Adrenal gland (tissue), 12 donors: ENCODE data around the gene COG7. TPM values are rescaled to one million over a fixed set of nuclear protein-coding genes. Genes with fewer than 3 reads are reported as not detected.

Experiments used
- DNase-seq, 7 donors: peaks; one replicate each; pipeline ENCODE4 v3.0.0-alpha.2; 2019 to 2020
- H3K27ac ChIP-seq, 5 donors: fragments of 200-600 bp; sonication (generic) in 4 of 5; 1 replicate in 3 of 5; 2 replicates in 2 of 5; pipeline versions ENCODE4 v1.5.1 to v1.8.0; 2016 to 2020; ENCODE audit warnings: mild to moderate bottlenecking in 1 of 5
- H3K27me3 ChIP-seq: fragments of 200-600 bp; 2 replicates; pipeline ENCODE4 v1.8.0; 2021
- H3K36me3 ChIP-seq, 2 donors: fragments of 200-600 bp; replicated peaks in 1 of 2; 1 replicate in 1 of 2; 2 replicates in 1 of 2; pipeline versions ENCODE4 v1.5.1 to v1.8.0; 2018 to 2022
- H3K4me1 ChIP-seq, 2 donors: fragments of 200-600 bp; replicated peaks in 1 of 2; 1 replicate in 1 of 2; 2 replicates in 1 of 2; pipeline versions ENCODE4 v1.5.1 to v1.8.0; 2018 to 2021
- H3K4me3 ChIP-seq, 4 donors: fragments of 200-600 bp; sonication (generic) in 3 of 4; one replicate each; pipeline ENCODE4 v1.5.1; 2016 to 2018
- H3K9me3 ChIP-seq, 3 donors: fragments of 200-600 bp; sonication (generic) in 1 of 3; replicated peaks in 1 of 3; 1 replicate in 2 of 3; 2 replicates in 1 of 3; pipeline versions ENCODE4 v1.5.1 to v1.8.0; 2016 to 2021
- CTCF ChIP-seq, 6 experiments: fragments of 450-650 bp in 4 of 6; fragments of 200-600 bp in 2 of 6; sonication (generic) in 1 of 6; IDR thresholded peaks; 1 replicate in 5 of 6; 2 replicates in 1 of 6; pipeline versions ENCODE4 v1.5.1 to v1.8.0; 2016 to 2021; ENCODE audit warnings: antibody characterized with exemption in 6 of 6, mild to moderate bottlenecking in 2 of 6, moderate library complexity in 1 of 6
- POLR2A ChIP-seq, 2 donors: fragments of 450-650 bp; IDR thresholded peaks; one replicate each; pipeline ENCODE4 v1.6.1; 2017; ENCODE audit warnings: antibody characterized with exemption in 2 of 2, mild to moderate bottlenecking in 2 of 2, moderate library complexity in 1 of 2
- WGBS, 4 donors: extraction: QIAGEN DNeasy Blood & Tissue Kit in 2 of 4; methylation state at CpG; one replicate each; pipeline versions ENCODE4 v1.1.5 to v1.1.7; 2013 to 2017; 5-methylcytosine and 5-hydroxymethylcytosine counted together
- intact Hi-C, 2 donors: fragments of 100-400 bp; cut with DNase I; formaldehyde crosslinking; loops; one replicate each; pipeline versions ENCODE4 v1.14.1 to v1.15.0; 2022 to 2023
- polyA plus RNA-seq, 3 donors: library from polyadenylated mRNA; stranded (reverse); fragments of 200-250 nt in 2 of 3; fragments of 350-450 nt in 1 of 3; fragmentation: Illumina TruSeq in 1 of 3; extraction: RNeasy Lipid Tissue Mini Kit (QIAGEN cat#74804) in 1 of 3; gene quantifications; one replicate each; pipeline ENCODE4 v1.2.3, GENCODE V29; 2013 to 2014
- total RNA-seq, 9 donors: library from RNA; depleted of rRNA in 4 of 9; stranded (reverse); fragments of >200 nt in 4 of 9; fragments of 120-200 nt in 1 of 9; fragmentation: NEBNext Ultra II Directional in 1 of 9; extraction: Animal tissue kit (Norgen Biotek cat#: 25700) in 1 of 9; gene quantifications; one replicate each; pipeline versions ENCODE4 v1.1.0 to v1.2.4, GENCODE V29; 2013 to 2023
- donor health status: healthy with polysubstance abuse.
- donor health status: Bipolar disorder and iron deficiency.
- donor health status: DM: yes; HTN: yes; CAD: no.
- donor health status: DM: no; HTN: no; CAD: no.
- donor health status: DM: no; HTN: no; CAD: no.
- donor health status: DM: yes; HTN: yes; CAD: no.

COG7 gene
- total and polyA plus RNA-seq, 12 donors: 10.7 to 50.1 (median 21.4) TPM

- H3K4me3 ChIP-seq: no peak overlapping the region
- H3K9me3 ChIP-seq: no peaks in the 10 kb centered on the region
- H3K27me3 ChIP-seq: no peaks in the 10 kb centered on the region
- WGBS, 4 donors: 33 to 52% (median 41%) methylated on average over 6 of the region's 6 CpGs
- H3K27ac ChIP-seq: peak overlapping the region; percentile 57 to 88 (median 77)
- peaks cover 56 to 64% of the 10 kb centered on the region in 2 donors for H3K4me1 ChIP-seq
- intact Hi-C loops: no loop called here
- peaks cover 0 to 36% of the 10 kb centered on the region in 2 donors for H3K36me3 ChIP-seq
- TF ChIP-seq CTCF (IDR thresholded peaks at IDR 0.05) (no peak), POLR2A (IDR thresholded peaks at IDR 0.05) (no peak)
- no peak for DNase-seq
These were observed 44.5 kb upstream of the COG7 start for GRCh38 chr16:23497543-23497868.

- DNase-seq: peak; percentile 56 to 79 (median 72)
- WGBS, 4 donors: 15 to 24% (median 22%) methylated on average over 12 of the region's 12 CpGs
- H3K4me3 ChIP-seq: no peak overlapping the region
- TF ChIP-seq POLR2A (IDR thresholded peaks at IDR 0.05) (peak in 1 of 2 donors; percentile 83), CTCF (IDR thresholded peaks at IDR 0.05) (no peak)
- peak overlapping the region in 4 of 5 donors; percentile 57 to 88 (median 76) for H3K27ac ChIP-seq
- intact Hi-C loops: no loop called here
- no peaks in the 10 kb centered on the region for H3K9me3 ChIP-seq
- peaks cover 56 to 61% of the 10 kb centered on the region in 2 donors for H3K4me1 ChIP-seq
- H3K27me3 ChIP-seq: no peaks in the 10 kb centered on the region
- peaks cover 0 to 42% of the 10 kb centered on the region in 2 donors for H3K36me3 ChIP-seq
These were observed 44.0 kb upstream of the COG7 start for GRCh38 chr16:23496821-23497542.

- Histone ChIP-seq H3K4me1 (peaks cover 47 to 50% of the 10 kb centered on the region in 2 donors), H3K36me3 (peaks cover 0 to 52% of the 10 kb centered on the region in 2 donors), H3K4me3 (no peak overlapping the region), H3K27me3 (no peaks in the 10 kb centered on the region), H3K9me3 (no peaks in the 10 kb centered on the region), H3K27ac (peak overlapping the region in 1 of 5 donors; percentile 24)
- WGBS, 4 donors: 94 to 96% (median 95%) methylated on average over 4 of the region's 4 CpGs
- intact Hi-C loops: no loop called here
- no peak for DNase-seq
- TF ChIP-seq CTCF (IDR thresholded peaks at IDR 0.05): no peak
- no peak for TF ChIP-seq POLR2A (IDR thresholded peaks at IDR 0.05)
These were observed 42.7 kb upstream of the COG7 start for GRCh38 chr16:23495671-23496070.

GRCh38 chr16:23494188-23494587 lies 41.2 kb upstream of the COG7 start:
- H3K36me3 ChIP-seq: peaks cover 0 to 67% of the 10 kb centered on the region in 2 donors
- intact Hi-C loops: no loop called here
- no peak for DNase-seq

More at GRCh38 chr16:23494188-23494587, 41.2 kb upstream of the COG7 start:
- Histone ChIP-seq H3K9me3 (no peaks in the 10 kb centered on the region), H3K4me1 (peaks cover 34 to 36% of the 10 kb centered on the region in 2 donors), H3K27me3 (no peaks in the 10 kb centered on the region), H3K27ac (no peak overlapping the region), H3K4me3 (no peak overlapping the region)
- WGBS, 4 donors: 89 to 92% (median 90%) methylated on average over 11 of the region's 11 CpGs
- TF ChIP-seq POLR2A (IDR thresholded peaks at IDR 0.05) (no peak), CTCF (IDR thresholded peaks at IDR 0.05) (no peak)
